KOPT-K1 (cell line): ENCODE data around the gene SLC7A10.
"Not testable (repeated sequence)": the region's sequence is repeated elsewhere in the genome, so short reads cannot be mapped to it uniquely, and the experiment has no call there.

Experiments used
- H3K27ac ChIP-seq: fragments of 200-600 bp; sonication (generic); 2 replicates; pipeline ENCODE4 v1.5.1; 2016; ENCODE audit warnings: antibody characterized with exemption, mild to moderate bottlenecking, low read depth, low read length; ENCODE audit not compliant: poor library complexity, severe bottlenecking
- H3K36me3 ChIP-seq: fragments of 200-600 bp; sonication (generic); 2 replicates; pipeline ENCODE4 v1.5.1; 2017; ENCODE audit warnings: antibody characterized with exemption, mild to moderate bottlenecking, low read length, moderate library complexity; ENCODE audit not compliant: insufficient read depth
- H3K9me3 ChIP-seq: fragments of 200-600 bp; sonication (generic); 2 replicates; pipeline ENCODE4 v1.5.1; 2017; ENCODE audit warnings: antibody characterized with exemption, low read length, mild to moderate bottlenecking; ENCODE audit not compliant: insufficient read depth, poor library complexity, severe bottlenecking

SLC7A10 gene

GRCh38 chr19:33235269-33235995, 9.8 kb upstream of the SLC7A10 start:
- H3K9me3 ChIP-seq, result no peaks in the 10 kb centered on the region
- no peak overlapping the region for H3K27ac ChIP-seq
- no peaks in the 10 kb centered on the region for H3K36me3 ChIP-seq

DNA sequence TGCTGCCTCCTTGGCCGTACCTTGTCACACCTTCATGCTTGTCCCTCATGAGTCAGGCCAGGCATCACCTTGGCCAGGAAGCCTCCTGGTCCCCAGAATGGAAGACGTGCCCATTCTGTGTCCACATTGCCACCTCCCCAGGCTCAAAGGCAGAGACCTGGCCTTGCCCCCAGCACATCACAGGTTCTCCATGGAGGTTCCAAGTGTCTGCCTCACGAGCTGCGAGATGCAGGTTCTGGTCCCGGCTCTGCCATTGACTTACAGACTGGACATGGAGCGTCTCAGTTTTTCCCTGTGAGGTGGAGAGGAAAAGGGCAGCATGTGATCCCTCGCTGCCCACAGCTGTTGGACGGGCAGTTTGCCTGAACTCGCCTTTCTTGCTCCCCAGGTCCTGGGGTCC, 9.1 kb upstream of the SLC7A10 start:
- H3K36me3 ChIP-seq, result no peaks in the 10 kb centered on the region
- H3K27ac ChIP-seq, result no peak overlapping the region
- no peaks in the 10 kb centered on the region for H3K9me3 ChIP-seq

GRCh38 chr19:33234092-33234491, 8.4 kb upstream of the SLC7A10 start:
- Histone ChIP-seq H3K36me3 (no peaks in the 10 kb centered on the region), H3K27ac (no peak overlapping the region), H3K9me3 (no peaks in the 10 kb centered on the region)

GRCh38 chr19:33233056-33233873, 7.6 kb upstream of the SLC7A10 start:
- no peak overlapping the region for H3K27ac ChIP-seq
- peaks cover 5% of the 10 kb centered on the region for H3K9me3 ChIP-seq

DNA sequence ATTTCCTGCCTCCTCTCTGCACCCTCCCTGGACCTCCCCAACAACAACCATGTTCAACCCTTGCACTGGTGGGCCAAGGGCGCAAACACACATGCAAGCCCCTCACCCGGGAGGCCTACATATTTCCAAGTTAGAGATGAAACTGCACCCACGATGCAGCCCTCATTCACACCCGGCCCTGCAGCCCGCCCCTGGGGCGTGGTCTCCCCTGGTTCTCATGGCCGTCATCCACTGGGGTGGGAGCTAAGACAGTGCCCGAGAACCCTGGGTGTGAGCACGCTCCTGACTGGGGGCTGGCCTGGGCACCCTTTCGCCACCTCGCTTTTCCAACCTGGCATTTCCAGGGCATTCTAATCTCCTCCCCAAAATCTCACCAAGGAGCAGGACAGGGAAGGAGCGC, 7.0 kb upstream of the SLC7A10 start:
- Histone ChIP-seq H3K9me3 (peaks cover 10% of the 10 kb centered on the region), H3K36me3 (no peaks in the 10 kb centered on the region), H3K27ac (no peak overlapping the region)

More at GRCh38 chr19:33233056-33233873, 7.6 kb upstream of the SLC7A10 start:
- H3K36me3 ChIP-seq, result no peaks in the 10 kb centered on the region

GRCh38 chr19:33231511-33231910, 5.9 kb upstream of the SLC7A10 start:
- no peaks in the 10 kb centered on the region for H3K36me3 ChIP-seq
- H3K27ac ChIP-seq, result no peak overlapping the region
- H3K9me3 ChIP-seq, result peaks cover 20% of the 10 kb centered on the region

DNA sequence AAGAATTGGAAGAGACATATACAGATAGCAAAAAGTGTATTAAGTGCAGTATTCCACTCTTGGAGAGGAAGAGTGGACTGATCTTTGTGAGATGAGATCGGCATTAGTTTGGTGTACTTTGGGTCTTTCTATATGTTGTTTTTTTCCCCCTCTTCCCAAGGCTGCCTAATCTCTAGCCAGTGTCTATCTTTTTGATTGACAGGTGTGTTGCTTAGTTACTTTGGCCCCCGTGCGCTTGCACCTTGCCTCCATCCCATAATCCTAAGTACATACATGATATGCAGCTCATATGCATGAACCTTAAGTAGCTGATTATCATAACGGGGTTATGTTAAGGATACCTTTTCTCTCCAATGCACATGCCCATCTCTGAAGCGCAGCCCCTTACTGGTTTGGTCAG, 4.3 kb upstream of the SLC7A10 start:
- Histone ChIP-seq H3K27ac (no peak overlapping the region), H3K9me3 (peaks cover 27% of the 10 kb centered on the region), H3K36me3 (no peaks in the 10 kb centered on the region)

GRCh38 chr19:33227870-33228599, 2.4 kb upstream of the SLC7A10 start:
- H3K27ac ChIP-seq, result no peak overlapping the region
- H3K9me3 ChIP-seq, result peaks cover 27% of the 10 kb centered on the region
- H3K36me3 ChIP-seq, result no peaks in the 10 kb centered on the region

GRCh38 chr19:33227242-33227650, 1.6 kb upstream of the SLC7A10 start:
- no peaks in the 10 kb centered on the region for H3K36me3 ChIP-seq
- H3K27ac ChIP-seq, result no peak overlapping the region
- H3K9me3 ChIP-seq, result peaks cover 27% of the 10 kb centered on the region

- Histone ChIP-seq H3K9me3 (peaks cover 27% of the 10 kb centered on the region), H3K27ac (no peak overlapping the region), H3K36me3 (no peaks in the 10 kb centered on the region)
Measured at GRCh38 chr19:33226550-33227241, 1.0 kb upstream of the SLC7A10 start.

GRCh38 chr19:33224694-33225457, 774 bp downstream of the SLC7A10 start:
- Histone ChIP-seq H3K9me3 (peaks cover 27% of the 10 kb centered on the region), H3K27ac (no peak overlapping the region), H3K36me3 (no peaks in the 10 kb centered on the region)

GRCh38 chr19:33222255-33222654, 3.4 kb downstream of the SLC7A10 start:
- peaks cover 13% of the 10 kb centered on the region for H3K9me3 ChIP-seq
- not testable (repeated sequence) for H3K36me3 ChIP-seq

GRCh38 chr19:33221638-33222037, 4.0 kb downstream of the SLC7A10 start:
- H3K27ac ChIP-seq, result no peak overlapping the region
- peaks cover 9% of the 10 kb centered on the region for H3K9me3 ChIP-seq
- no peaks in the 10 kb centered on the region for H3K36me3 ChIP-seq

More at GRCh38 chr19:33222255-33222654, 3.4 kb downstream of the SLC7A10 start:
- H3K27ac ChIP-seq, result not testable (repeated sequence)

DNA sequence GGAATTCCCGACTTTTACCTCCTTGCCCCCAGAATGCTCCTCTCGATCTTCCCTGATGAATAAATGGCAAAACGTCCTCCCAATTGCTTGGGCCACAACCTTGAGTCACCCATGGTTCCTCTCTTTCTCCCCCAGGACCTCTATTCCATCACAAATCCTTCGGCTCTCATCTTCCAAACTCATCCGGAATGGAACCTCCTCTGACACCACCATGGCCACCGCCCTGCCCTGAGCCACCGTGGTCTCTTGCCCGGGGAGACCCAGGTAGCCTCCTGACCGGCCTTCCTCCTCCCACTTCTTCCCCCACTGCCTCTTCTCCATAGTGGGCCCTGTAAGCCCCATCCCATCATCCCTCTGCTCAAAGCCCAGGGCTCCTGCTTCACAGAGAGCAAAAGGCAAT, 4.9 kb downstream of the SLC7A10 start:
- H3K36me3 ChIP-seq, result no peaks in the 10 kb centered on the region
- H3K9me3 ChIP-seq, result no peaks in the 10 kb centered on the region
- no peak overlapping the region for H3K27ac ChIP-seq
